PC-9 (cell line): ENCODE results near the gene PFDN4.

Experiments used
- EZH2 ChIP-seq: fragments of 200-600 bp; sonication (generic); IDR thresholded peaks from 2 replicates; pipeline ENCODE4 v1.8.0; 2017; ENCODE audit warnings: antibody characterized with exemption, low read depth
- TF ChIP-seq, protein P1 (sequence below): fragments of 200-600 bp; sonication (generic); conservative IDR thresholded peaks from 2 replicates; pipeline ENCODE4 v1.6.1; 2017; ENCODE audit warnings: mixed run types, antibody characterized with exemption, mild to moderate bottlenecking, moderate library complexity

- TF ChIP-seq, protein P1, sequence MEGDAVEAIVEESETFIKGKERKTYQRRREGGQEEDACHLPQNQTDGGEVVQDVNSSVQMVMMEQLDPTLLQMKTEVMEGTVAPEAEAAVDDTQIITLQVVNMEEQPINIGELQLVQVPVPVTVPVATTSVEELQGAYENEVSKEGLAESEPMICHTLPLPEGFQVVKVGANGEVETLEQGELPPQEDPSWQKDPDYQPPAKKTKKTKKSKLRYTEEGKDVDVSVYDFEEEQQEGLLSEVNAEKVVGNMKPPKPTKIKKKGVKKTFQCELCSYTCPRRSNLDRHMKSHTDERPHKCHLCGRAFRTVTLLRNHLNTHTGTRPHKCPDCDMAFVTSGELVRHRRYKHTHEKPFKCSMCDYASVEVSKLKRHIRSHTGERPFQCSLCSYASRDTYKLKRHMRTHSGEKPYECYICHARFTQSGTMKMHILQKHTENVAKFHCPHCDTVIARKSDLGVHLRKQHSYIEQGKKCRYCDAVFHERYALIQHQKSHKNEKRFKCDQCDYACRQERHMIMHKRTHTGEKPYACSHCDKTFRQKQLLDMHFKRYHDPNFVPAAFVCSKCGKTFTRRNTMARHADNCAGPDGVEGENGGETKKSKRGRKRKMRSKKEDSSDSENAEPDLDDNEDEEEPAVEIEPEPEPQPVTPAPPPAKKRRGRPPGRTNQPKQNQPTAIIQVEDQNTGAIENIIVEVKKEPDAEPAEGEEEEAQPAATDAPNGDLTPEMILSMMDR: no peak
- TF ChIP-seq EZH2: no peak
Observed at GRCh38 chr20:54220722-54221121, 12.8 kb downstream of the PFDN4 start.
